GM18951 (cell line): ENCODE data around the gene AFP.

Experiments used
- POLR2A ChIP-seq: IDR thresholded peaks from 4 replicates; pipeline ENCODE4 v1.6.1; 2011; ENCODE audit warnings: mild to moderate bottlenecking; ENCODE audit not compliant: insufficient read length, insufficient read depth; ENCODE audit errors: extremely low read depth
- in situ Hi-C: fragments of 300-500 bp; cut with MboI; formaldehyde crosslinking; loops from one replicate; pipeline ENCODE4 v1.12.0; 2022; ENCODE audit warnings: low sequenced_read_pairs, mixed read lengths, inconsistent platforms; ENCODE audit not compliant: unreplicated experiment

The AFP gene

DNA sequence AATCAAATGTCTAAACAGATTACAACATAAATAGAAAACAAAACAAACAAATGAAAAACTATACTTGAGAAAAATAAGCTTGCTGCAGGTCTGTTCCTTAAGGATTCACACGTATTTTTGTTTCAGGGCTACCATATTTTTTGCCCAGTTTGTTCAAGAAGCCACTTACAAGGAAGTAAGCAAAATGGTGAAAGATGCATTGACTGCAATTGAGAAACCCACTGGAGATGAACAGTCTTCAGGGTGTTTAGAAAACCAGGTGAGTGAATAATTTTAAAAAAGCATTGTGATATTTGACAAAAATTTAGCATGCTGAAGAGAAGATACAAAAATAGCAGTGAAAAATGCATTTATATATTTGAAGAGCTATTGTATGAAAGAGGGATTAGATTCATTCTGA, 2.0 kb downstream of the AFP start:
- in situ Hi-C loops, result no loop called here
- no peak for TF ChIP-seq POLR2A

DNA sequence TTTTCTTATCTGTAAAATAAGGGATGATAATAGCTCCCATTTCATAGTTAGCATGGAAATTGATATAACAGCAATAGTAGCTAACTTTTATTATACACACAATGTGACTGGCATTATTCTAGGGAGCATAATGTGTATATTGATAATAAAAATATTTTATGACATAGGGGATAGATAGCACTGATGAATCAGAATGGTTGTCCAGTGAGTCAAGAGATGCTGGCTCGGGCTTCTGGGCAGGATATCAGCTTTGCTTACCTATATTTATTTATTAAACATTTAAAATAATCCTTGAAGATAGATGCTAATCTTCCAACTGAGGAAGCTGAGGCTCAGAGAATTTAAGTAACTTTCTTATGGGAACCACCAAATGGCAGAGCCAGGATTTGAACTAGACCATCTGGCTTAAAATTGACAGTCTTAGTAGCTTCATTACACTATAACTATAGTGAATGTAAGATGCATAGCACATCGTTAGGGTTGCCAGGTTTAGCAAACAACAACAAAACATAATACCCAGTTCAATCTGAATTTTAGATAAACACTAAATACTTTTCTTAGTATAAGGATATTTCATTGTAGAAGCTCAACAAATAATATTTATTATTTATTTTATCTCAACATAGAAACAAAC, 2.7 kb downstream of the AFP start:
- in situ Hi-C loops, result no loop called here
- no peak for TF ChIP-seq POLR2A

DNA sequence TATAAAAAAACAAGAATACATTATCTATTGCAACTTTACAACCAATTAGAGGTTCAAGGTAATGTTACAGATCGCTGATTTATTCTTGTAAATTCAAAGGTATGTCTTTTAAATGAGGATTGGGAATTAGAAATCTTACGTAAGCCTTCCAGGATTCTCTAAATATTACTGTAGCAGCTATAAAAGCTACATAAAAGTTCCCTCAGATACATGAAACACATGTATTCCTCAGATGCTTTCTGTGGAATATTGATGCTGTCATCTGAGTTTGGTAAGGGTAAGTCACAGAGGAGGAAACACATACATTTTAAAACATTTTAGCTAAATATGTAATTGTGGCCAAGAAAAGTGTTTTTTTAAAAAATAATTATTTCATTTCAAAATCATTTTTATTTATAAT, 3.4 kb downstream of the AFP start:
- in situ Hi-C loops, result no loop called here
- no peak for TF ChIP-seq POLR2A

DNA sequence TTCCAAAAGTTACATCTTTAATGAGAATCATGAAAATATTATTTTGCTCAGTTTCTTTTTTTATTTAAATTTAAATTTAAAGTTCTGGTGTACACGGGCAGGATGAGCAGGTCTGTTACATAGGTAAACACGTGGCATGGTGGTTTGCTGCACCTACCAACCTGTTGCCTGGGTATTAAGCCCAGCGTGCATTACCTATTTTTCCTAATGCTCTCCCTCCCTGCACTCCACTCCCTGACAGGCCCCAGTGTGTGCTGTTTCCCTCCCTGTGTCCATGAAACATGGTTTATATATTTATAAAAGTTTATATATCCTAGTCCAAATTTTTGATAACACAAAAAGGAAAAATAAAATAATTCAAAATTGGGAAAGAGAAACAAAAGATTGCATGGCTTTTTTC, 4.0 kb downstream of the AFP start:
- in situ Hi-C loops, result no loop called here
- no peak for TF ChIP-seq POLR2A

DNA sequence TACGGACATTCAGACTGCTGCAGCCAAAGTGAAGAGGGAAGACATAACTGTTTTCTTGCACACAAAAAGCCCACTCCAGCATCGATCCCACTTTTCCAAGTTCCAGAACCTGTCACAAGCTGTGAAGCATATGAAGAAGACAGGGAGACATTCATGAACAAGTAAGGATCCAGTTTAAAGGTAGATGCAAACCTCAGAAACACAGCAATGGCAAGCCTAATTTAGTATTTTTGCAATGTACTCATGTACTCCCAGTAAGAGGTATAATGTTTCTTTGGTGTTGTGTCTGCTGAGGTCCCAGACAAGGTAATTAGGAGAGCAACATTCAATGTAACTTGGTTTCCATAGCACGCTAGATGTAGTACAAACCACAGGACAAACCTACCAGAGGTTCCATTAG, 4.6 kb downstream of the AFP start:
- TF ChIP-seq POLR2A, result no peak
- in situ Hi-C loops, result no loop called here

DNA sequence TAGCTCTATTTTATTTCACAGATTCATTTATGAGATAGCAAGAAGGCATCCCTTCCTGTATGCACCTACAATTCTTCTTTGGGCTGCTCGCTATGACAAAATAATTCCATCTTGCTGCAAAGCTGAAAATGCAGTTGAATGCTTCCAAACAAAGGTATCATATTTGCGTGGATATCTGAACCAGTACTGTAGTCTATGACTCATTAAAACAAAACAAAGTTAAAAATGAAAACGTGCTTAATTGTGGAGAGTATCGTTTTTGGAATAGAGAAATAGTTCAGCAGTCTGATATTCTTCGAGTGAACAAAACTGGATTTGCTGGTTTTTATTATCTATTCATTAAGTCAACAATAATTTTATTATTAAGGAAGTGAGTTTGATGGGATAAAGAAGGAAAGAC, 6.3 kb downstream of the AFP start:
- in situ Hi-C loops, result no loop called here
- no peak for TF ChIP-seq POLR2A

DNA sequence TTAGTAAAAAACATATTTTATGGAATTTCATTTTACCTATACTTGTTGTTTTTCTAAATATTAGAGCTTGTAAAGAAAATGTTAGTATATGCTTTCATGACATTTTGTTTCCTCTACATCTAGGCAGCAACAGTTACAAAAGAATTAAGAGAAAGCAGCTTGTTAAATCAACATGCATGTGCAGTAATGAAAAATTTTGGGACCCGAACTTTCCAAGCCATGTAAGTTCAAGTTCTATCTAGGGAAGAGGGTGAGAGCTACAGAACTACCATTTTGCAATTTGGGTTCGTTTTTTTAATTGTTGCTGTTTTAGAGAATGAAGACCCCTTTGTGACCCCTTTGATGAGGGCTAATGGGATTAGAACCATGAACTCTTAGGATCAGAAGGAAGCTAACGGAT, 7.2 kb downstream of the AFP start:
- in situ Hi-C loops, result no loop called here
- TF ChIP-seq POLR2A, result no peak

DNA sequence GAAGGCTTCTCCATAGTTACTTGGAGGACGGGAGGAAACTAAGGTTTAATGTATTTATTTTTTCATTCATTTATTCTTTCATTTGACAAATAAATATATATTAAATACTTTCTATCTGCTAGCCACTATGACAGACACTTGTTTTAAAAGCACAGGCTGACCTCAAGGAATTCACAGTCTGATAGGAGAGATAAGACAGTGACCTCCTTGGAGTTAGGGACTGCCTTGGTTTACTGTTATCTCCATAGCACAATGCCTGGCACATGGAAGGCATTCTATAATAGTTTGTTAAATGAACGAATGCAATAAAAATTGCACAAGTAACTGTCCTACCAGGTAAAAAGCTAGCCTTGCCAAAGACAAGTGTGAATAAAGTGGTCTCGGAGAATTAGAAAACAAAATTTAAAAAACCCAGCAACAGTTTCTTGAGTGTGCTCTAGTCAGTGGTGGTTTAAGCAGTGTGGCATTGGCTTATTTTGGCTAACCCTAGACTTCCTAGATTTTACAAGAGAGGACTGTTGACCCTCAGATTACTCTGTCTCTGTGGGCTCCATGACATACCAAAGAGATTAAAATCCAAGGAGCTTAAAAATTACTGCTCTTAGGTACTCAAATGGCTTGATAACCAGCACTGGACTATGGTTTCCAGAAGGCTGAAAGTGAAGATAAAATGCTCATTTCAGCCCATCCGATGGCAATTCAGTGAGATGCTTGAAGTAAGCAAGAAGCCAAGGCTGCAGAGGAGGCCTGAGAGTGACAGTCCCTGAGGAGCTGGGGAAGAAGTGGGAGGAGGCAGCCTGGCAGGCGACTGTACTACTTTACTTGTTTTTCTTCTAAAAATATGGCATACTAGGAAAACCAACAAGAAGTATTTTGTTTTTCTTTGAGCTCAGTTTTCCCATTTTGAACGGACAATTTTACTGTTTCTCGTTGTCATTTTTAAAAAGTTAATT, 9.6 kb downstream of the AFP start:
- no peak for TF ChIP-seq POLR2A
- in situ Hi-C loops, result no loop called here

DNA sequence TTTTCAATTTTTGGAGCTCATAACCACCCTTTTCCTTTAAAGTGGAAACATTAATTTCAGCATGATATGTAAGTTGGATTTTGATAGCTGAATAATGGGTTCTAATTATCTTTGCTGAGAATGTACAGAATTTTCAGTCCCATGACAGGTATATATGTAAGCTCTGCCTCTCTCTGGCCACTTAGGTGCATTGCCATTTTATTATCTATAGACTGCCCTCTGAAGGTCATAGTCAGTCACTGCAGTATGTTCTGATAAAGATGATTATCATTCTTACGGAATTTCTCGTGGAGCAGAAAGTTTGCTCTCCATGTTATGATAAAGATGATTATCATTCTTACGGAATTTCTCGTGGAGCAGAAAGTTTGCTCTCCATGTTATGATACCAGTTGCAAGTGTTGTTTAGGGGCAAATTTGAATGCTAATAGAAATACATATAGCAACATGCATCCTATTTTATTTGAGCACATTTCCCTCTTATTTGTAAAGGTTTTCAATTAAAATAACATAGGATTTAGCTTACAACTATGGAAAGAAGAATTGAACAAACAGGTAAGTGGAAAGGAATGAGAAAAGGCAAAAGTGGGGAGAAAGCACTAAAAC, 10.4 kb downstream of the AFP start:
- TF ChIP-seq POLR2A, result no peak
- in situ Hi-C loops, result no loop called here

DNA sequence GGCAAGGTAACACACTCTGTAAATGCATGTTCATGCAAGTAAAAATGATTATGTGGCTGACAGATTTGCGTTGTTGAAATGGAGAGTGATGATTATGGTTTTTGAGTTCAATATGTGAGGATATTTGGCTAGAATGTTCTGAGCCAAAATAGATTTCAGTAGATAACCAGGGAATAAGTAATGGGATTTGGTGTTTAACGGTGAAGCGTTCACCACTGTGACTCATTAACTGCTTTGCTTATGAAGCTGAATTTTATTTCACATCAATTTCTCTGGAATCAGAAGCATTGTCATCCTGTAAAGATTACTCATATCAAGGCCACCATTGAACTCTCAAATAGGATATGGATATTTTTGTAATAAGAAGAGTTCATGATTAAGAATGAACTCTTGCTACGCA, 11.7 kb downstream of the AFP start:
- in situ Hi-C loops, result no loop called here
- no peak for TF ChIP-seq POLR2A

DNA sequence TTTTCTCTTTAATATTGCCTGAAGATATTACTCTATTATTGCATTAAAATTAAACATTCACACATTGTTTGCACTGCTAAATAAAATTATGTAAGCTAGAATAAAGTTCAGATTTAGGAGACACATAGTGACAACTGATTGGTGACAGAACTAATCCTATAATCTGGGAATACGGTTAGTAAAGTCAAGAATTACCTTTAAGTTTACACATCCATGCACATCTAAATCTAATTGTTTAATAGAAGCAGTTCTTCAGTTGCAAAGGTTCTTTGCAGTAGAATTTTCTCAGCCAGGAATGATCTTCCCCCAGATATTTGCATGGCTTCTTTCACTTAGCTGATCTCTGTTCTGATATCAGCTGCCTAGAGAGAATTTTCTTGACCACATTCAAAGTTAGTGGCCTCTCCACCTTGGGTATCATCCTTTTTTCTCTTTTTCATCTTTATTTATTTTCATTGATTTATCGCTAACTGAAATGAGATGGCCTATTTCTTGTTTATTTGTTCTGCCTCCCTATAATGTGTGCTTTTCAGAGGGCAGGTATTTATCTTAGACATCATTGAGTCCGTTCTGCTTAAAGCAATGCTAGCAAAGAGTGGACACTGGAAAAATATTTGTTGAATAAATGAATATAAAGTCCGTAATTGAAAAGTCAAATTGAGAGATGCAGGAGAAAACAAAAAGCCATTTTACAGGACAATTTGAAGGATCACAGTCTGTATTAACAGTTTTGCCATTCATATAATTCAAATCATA, 12.6 kb downstream of the AFP start:
- no peak for TF ChIP-seq POLR2A
- in situ Hi-C loops, result no loop called here

DNA sequence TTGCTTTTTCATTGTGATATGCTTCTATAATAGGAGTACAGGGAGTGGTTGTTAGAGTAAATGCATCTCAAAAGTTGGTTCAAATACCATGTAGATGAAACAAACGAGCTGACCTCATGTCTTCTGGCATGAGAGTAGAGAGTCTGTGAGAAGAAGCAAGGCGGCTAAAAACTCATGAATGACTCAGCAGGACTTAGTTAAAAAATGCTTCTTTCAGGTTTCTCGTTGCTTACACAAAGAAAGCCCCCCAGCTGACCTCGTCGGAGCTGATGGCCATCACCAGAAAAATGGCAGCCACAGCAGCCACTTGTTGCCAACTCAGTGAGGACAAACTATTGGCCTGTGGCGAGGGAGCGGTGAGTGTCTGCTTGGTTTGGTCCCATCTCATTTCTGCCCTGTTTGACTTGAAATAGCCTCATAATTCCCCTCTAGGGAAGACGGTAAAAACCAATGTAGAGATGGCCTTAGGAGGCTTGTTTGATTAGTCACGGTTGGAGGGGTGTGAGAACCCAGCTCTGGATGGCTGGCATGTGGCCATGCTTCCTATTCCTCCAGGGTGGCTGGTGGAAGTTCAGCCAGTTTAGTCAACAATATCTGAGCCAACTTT, 14.5 kb downstream of the AFP start:
- TF ChIP-seq POLR2A, result no peak
- in situ Hi-C loops, result no loop called here

DNA sequence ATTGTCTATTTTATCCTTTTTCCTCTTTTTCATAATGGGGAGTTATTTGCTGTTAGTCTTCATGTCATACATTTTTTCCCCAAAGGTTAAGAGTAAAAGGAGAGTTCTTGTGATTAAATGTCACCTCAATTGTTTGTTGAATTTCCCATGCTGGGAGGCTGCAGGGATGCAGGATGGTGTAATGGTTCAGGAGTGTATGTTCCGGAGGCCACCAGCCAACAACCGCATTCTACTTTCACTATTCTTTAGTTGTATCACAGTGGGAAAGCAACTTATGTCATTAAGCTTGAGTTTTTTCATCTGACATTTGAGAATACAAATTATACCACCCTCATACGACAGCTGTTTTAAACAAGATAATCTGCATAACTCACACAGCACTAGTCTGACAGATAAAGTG, 15.4 kb downstream of the AFP start:
- in situ Hi-C loops, result no loop called here
- TF ChIP-seq POLR2A, result no peak
